Chondrocyte (in vitro differentiated cells): ENCODE data around the gene NDC80. TPM values are rescaled to one million over a fixed set of nuclear protein-coding genes. Genes with fewer than 3 reads are reported as not detected.

Source experiments
- DNase-seq: peaks from one replicate; pipeline ENCODE4 v3.0.0; 2021; ENCODE audit warnings: mixed read lengths, low spot score
- H3K27ac Mint-ChIP-seq: one replicate; pipeline ENCODE4 v1.8.0; 2021; ENCODE audit warnings: mild to moderate bottlenecking, moderate library complexity, mixed read lengths; ENCODE audit not compliant: unreplicated experiment
- H3K27me3 Mint-ChIP-seq: 2 replicates; pipeline ENCODE4 v1.8.0; 2021; ENCODE audit warnings: low read depth, mixed read lengths
- H3K36me3 Mint-ChIP-seq: 2 replicates; pipeline ENCODE4 v1.8.0; 2021; ENCODE audit warnings: low read depth, mixed read lengths
- H3K4me1 Mint-ChIP-seq: 2 replicates; pipeline ENCODE4 v1.8.0; 2021; ENCODE audit warnings: low read depth, mild to moderate bottlenecking, mixed read lengths
- H3K4me3 Mint-ChIP-seq: one replicate; pipeline ENCODE4 v1.8.0; 2021; ENCODE audit warnings: mild to moderate bottlenecking, moderate library complexity, mixed read lengths; ENCODE audit not compliant: unreplicated experiment
- H3K9me3 Mint-ChIP-seq: 2 replicates; pipeline ENCODE4 v1.8.0; 2021; ENCODE audit warnings: low read depth, mixed read lengths
- CTCF ChIP-seq: fragments of 200-600 bp; sonication (generic); IDR thresholded peaks from 2 replicates; pipeline ENCODE4 v1.5.0; 2021; ENCODE audit warnings: antibody characterized with exemption, mild to moderate bottlenecking, moderate library complexity
- total RNA-seq: library from RNA; stranded (reverse); gene quantifications from 3 replicates; pipeline ENCODE4 v1.2.1, GENCODE V29; 2021

The NDC80 gene
- total RNA-seq, 1 donor from 2014 or later = 5.8 TPM

- H3K4me1 Mint-ChIP-seq = no peaks in the 10 kb centered on the region
- no peaks in the 10 kb centered on the region for H3K36me3 Mint-ChIP-seq
- DNase-seq = no peak
- TF ChIP-seq CTCF = no peak
- no peak overlapping the region for H3K27ac Mint-ChIP-seq
- no peaks in the 10 kb centered on the region for H3K27me3 Mint-ChIP-seq
- H3K9me3 Mint-ChIP-seq = peaks cover 8% of the 10 kb centered on the region
- no peak overlapping the region for H3K4me3 Mint-ChIP-seq
Observed at GRCh38 chr18:2627821-2628276, 56.5 kb downstream of the NDC80 start.

- Mint-ChIP-seq H3K27me3 (no peaks in the 10 kb centered on the region), H3K4me1 (no peaks in the 10 kb centered on the region), H3K4me3 (no peak overlapping the region), H3K9me3 (peaks cover 8% of the 10 kb centered on the region), H3K27ac (no peak overlapping the region), H3K36me3 (no peaks in the 10 kb centered on the region)
- no peak for DNase-seq
- no peak for TF ChIP-seq CTCF
Observed at GRCh38 chr18:2629003-2629402, 57.6 kb downstream of the NDC80 start.

- H3K9me3 Mint-ChIP-seq = peaks cover 8% of the 10 kb centered on the region
- TF ChIP-seq CTCF = no peak
- H3K36me3 Mint-ChIP-seq = no peaks in the 10 kb centered on the region
- peaks cover 25% of the 10 kb centered on the region for H3K4me1 Mint-ChIP-seq
- H3K27me3 Mint-ChIP-seq = no peaks in the 10 kb centered on the region
- no peak overlapping the region for H3K4me3 Mint-ChIP-seq
- no peak overlapping the region for H3K27ac Mint-ChIP-seq
- DNase-seq = no peak
Observed at GRCh38 chr18:2635586-2635985, 64.2 kb downstream of the NDC80 start.

GRCh38 chr18:2636126-2636631 is 64.8 kb downstream of the NDC80 start:
- H3K36me3 Mint-ChIP-seq = no peaks in the 10 kb centered on the region
- no peak for DNase-seq
- H3K27me3 Mint-ChIP-seq = no peaks in the 10 kb centered on the region
- no peak overlapping the region for H3K4me3 Mint-ChIP-seq
- TF ChIP-seq CTCF = no peak
- no peak overlapping the region for H3K27ac Mint-ChIP-seq
- H3K9me3 Mint-ChIP-seq = peaks cover 6% of the 10 kb centered on the region
- H3K4me1 Mint-ChIP-seq = peaks cover 25% of the 10 kb centered on the region

GRCh38 chr18:2641638-2642037 is 70.3 kb downstream of the NDC80 start:
- Mint-ChIP-seq H3K4me3 (no peak overlapping the region), H3K4me1 (peaks cover 21% of the 10 kb centered on the region), H3K27me3 (no peaks in the 10 kb centered on the region)

More at GRCh38 chr18:2641638-2642037, 70.3 kb downstream of the NDC80 start:
- Mint-ChIP-seq H3K9me3 (no peaks in the 10 kb centered on the region), H3K27ac (no peak overlapping the region), H3K36me3 (no peaks in the 10 kb centered on the region)
- no peak for DNase-seq
- TF ChIP-seq CTCF = no peak
